Osteoblast (primary cell): ENCODE results near the gene SHANK1. TPM values are rescaled to one million over a fixed set of nuclear protein-coding genes. Genes with fewer than 3 reads are reported as not detected.

Experiments
- DNase-seq: peaks from one replicate; pipeline ENCODE4 v3.0.0; 2011; ENCODE audit warnings: low spot score, mixed read lengths; ENCODE audit not compliant: insufficient read length; ENCODE audit errors: missing footprints
- H2AFZ ChIP-seq: 2 replicates; pipeline ENCODE4 v1.6.0; 2011; ENCODE audit warnings: mild to moderate bottlenecking, low read length
- H3K27ac ChIP-seq: 2 replicates; pipeline ENCODE4 v1.5.1; 2011; ENCODE audit warnings: mild to moderate bottlenecking, low read depth, low read length, moderate library complexity
- H3K27me3 ChIP-seq: 2 replicates; pipeline ENCODE4 v1.6.0; 2012; ENCODE audit warnings: mild to moderate bottlenecking, control low read depth, inconsistent platforms, low read length, moderate library complexity; ENCODE audit not compliant: insufficient read depth
- H3K36me3 ChIP-seq: 2 replicates; pipeline ENCODE4 v1.5.1; 2011; ENCODE audit warnings: mild to moderate bottlenecking, low read length, control low read depth, moderate library complexity; ENCODE audit not compliant: insufficient read depth
- H3K4me1 ChIP-seq: 2 replicates; pipeline ENCODE4 v1.5.1; 2011; ENCODE audit warnings: mild to moderate bottlenecking, low read length, control low read depth, moderate library complexity; ENCODE audit not compliant: insufficient read depth
- H3K4me2 ChIP-seq: 2 replicates; pipeline ENCODE4 v1.6.0; 2011; ENCODE audit warnings: mild to moderate bottlenecking, low read length; ENCODE audit not compliant: insufficient read depth
- H3K4me3 ChIP-seq: fragments of 200-600 bp; sonication (generic); 3 replicates; pipeline ENCODE4 v1.5.1; 2012; ENCODE audit warnings: mild to moderate bottlenecking, low read length, inconsistent platforms; ENCODE audit not compliant: insufficient read depth
- H3K79me2 ChIP-seq: 2 replicates; pipeline ENCODE4 v1.6.0; 2012; ENCODE audit warnings: mild to moderate bottlenecking, low read length, control low read depth, inconsistent platforms; ENCODE audit not compliant: insufficient read depth
- H3K9me3 ChIP-seq: 2 replicates; pipeline ENCODE4 v1.5.1; 2011; ENCODE audit warnings: low read depth, low read length, control low read depth
- H4K20me1 ChIP-seq: 2 replicates; pipeline ENCODE4 v1.6.0; 2012; ENCODE audit warnings: mild to moderate bottlenecking, low read length, control low read depth; ENCODE audit not compliant: insufficient read depth
- total RNA-seq: library from RNA; depleted of rRNA; stranded (reverse); fragments of >200 nt; gene quantifications from 2 replicates; pipeline ENCODE4 v1.2.3, GENCODE V29; 2012
- TF ChIP-seq, protein P1 (sequence below): IDR thresholded peaks from 2 replicates; pipeline ENCODE4 v1.5.1; 2011; ENCODE audit warnings: mild to moderate bottlenecking, low read depth, low read length, moderate library complexity; ENCODE audit errors: extremely low read depth

Gene SHANK1
- total RNA-seq, 1 donor, result 1.1 TPM

- Histone ChIP-seq H3K4me2 (no peak overlapping the region), H3K9me3 (no peaks in the 10 kb centered on the region), H2AFZ (no peak overlapping the region), H3K79me2 (no peaks in the 10 kb centered on the region), H3K27me3 (peaks cover 25% of the 10 kb centered on the region), H3K27ac (no peak overlapping the region), H3K36me3 (no peaks in the 10 kb centered on the region), H3K4me1 (no peaks in the 10 kb centered on the region), H3K4me3 (no peak overlapping the region), H4K20me1 (no peaks in the 10 kb centered on the region)
- TF ChIP-seq, protein P1, sequence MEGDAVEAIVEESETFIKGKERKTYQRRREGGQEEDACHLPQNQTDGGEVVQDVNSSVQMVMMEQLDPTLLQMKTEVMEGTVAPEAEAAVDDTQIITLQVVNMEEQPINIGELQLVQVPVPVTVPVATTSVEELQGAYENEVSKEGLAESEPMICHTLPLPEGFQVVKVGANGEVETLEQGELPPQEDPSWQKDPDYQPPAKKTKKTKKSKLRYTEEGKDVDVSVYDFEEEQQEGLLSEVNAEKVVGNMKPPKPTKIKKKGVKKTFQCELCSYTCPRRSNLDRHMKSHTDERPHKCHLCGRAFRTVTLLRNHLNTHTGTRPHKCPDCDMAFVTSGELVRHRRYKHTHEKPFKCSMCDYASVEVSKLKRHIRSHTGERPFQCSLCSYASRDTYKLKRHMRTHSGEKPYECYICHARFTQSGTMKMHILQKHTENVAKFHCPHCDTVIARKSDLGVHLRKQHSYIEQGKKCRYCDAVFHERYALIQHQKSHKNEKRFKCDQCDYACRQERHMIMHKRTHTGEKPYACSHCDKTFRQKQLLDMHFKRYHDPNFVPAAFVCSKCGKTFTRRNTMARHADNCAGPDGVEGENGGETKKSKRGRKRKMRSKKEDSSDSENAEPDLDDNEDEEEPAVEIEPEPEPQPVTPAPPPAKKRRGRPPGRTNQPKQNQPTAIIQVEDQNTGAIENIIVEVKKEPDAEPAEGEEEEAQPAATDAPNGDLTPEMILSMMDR, result no peak
- DNase-seq, result no peak
These were observed 51.2 kb downstream of the SHANK1 start for GRCh38 chr19:50668416-50668815.

DNA sequence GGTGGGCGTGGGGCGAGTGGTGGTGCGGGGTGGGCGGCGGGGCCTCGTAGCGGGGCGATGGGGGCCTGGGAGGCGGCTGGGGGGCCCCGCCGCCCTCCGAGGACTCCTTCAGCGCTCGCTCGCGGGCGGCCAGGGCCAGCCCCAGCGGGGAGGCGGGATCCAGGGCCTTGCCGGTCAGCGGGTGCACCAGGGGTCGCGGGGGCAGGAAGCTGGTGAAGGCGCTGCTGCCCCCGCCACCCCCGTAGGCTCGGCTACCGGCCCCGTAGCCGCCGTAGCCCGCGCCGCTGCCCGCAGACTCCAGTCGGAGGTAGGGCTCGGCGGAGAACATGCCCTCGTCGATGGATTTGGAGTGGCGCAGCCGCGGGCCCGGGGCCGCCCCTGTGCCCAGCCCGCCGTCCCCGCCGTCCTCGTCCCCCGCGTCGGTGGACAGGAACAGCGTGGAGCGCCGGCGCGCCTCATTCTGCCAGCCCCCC is 51.8 kb downstream of the SHANK1 start:
- Histone ChIP-seq H3K9me3 (no peaks in the 10 kb centered on the region), H3K27me3 (peaks cover 25% of the 10 kb centered on the region), H3K4me1 (no peaks in the 10 kb centered on the region), H2AFZ (no peak overlapping the region), H3K4me3 (no peak overlapping the region), H4K20me1 (no peaks in the 10 kb centered on the region), H3K4me2 (no peak overlapping the region), H3K36me3 (no peaks in the 10 kb centered on the region), H3K79me2 (no peaks in the 10 kb centered on the region), H3K27ac (no peak overlapping the region)
- no peak for DNase-seq
- TF ChIP-seq, protein P1, result no peak

DNA sequence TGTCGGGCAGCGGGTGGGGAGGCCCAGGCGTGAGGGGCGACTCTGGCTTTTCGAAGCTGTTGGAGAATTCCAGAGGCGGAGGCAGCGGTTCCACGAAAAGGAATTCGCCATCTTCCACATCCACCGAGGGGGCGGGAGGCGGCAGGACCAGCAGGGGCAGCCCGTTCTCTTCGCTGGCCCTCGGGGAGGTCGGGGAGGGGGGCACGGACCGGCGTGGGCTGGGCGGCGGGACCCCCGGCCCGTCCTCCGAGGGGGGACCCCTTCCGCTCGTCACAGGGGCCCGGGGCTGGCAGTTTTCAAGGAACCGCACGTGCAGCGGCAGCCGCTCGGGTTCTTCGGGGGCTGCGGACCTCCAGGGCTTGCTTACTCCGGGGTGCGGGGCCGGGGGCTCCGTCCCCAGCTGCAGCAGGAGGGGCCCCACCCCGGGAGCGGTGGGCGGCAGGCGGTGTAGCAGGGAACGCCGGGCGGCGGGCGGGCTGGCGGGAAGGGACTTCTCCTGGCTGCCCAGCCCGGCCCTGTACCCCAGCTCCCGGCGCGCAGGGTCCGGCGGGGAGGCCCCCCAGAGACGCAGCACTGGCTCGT is 52.3 kb downstream of the SHANK1 start:
- no peak overlapping the region for H3K27ac ChIP-seq
- H3K36me3 ChIP-seq, result no peaks in the 10 kb centered on the region
- TF ChIP-seq, protein P1, result no peak
- no peaks in the 10 kb centered on the region for H3K4me1 ChIP-seq
- H4K20me1 ChIP-seq, result no peaks in the 10 kb centered on the region
- H3K79me2 ChIP-seq, result no peaks in the 10 kb centered on the region
- H2AFZ ChIP-seq, result no peak overlapping the region
- H3K27me3 ChIP-seq, result peaks cover 25% of the 10 kb centered on the region
- no peak for DNase-seq
- H3K4me2 ChIP-seq, result no peak overlapping the region
- H3K4me3 ChIP-seq, result no peak overlapping the region
- H3K9me3 ChIP-seq, result no peaks in the 10 kb centered on the region

DNA sequence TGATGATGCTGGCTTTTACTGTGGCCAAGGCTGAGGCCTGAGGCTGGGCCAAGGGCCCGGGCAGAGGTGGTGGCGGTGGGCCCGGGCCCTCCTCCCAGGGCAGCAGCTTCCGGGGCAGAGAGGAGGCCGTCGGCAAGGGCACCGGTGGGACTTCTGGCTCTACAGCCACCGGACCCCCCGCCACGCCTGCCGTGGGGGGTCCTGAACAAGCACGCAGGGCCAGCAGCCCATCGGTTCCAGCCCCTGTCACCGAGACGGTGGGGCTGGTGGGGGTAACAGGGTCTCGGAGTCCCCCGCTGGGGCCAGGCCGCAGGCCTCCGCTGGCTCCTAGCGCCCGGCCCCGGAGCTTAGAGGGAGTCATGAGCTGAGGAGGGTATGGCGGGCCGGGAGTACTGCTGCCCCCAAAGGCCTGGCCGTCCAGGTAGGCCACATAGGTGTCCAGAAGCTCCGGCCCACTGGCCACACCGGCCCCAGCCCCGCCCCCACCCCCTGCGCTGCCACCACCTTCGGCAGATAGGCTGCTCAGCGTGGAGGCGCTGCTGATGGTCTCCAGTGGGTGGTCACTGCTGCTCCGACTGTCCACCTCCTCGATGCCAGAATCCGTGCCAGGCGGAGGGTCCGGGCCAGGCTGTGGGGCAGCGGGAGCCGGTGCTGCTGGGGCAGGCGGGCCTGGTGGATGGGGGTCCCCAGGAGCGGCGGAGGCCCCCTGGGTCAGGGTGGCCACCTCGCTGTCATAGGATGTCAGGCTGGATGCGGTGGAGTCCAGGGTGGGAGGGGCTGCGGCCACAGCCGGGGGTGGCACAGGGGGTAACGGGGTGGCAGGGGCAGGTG is 53.0 kb downstream of the SHANK1 start:
- Histone ChIP-seq H3K9me3 (no peaks in the 10 kb centered on the region), H3K36me3 (no peaks in the 10 kb centered on the region), H4K20me1 (no peaks in the 10 kb centered on the region), H3K27ac (no peak overlapping the region), H3K4me2 (no peak overlapping the region), H3K27me3 (peaks cover 25% of the 10 kb centered on the region), H3K79me2 (no peaks in the 10 kb centered on the region), H2AFZ (no peak overlapping the region), H3K4me1 (no peaks in the 10 kb centered on the region), H3K4me3 (no peak overlapping the region)
- TF ChIP-seq, protein P1, result no peak
- no peak for DNase-seq
